Lower lobe of right lung (tissue), 2 donors: Measurements from ENCODE around the gene DRC1. TPM values are rescaled to one million over a fixed set of nuclear protein-coding genes. Genes with fewer than 3 reads are reported as not detected.
A peak's percentile ranks its signal among the peaks of the same experiment; 100 is the strongest.

Source experiments
- ATAC-seq, 2 donors: fragments of 200-7000 bp; cut with Tn5 transposase; one replicate each; pipeline ENCODE4 v1.9.1; 2020 to 2022; ENCODE audit warnings: mild to moderate bottlenecking in 2 of 2, moderate library complexity in 2 of 2
- DNase-seq: peaks from one replicate; pipeline ENCODE4 v3.0.0-alpha.2; 2020
- H3K27ac ChIP-seq: fragments of 200-600 bp; one replicate; pipeline ENCODE4 v1.8.0; 2022
- H3K27me3 ChIP-seq: fragments of 200-600 bp; one replicate; pipeline ENCODE4 v1.8.0; 2022; ENCODE audit warnings: low read depth
- H3K36me3 ChIP-seq: fragments of 200-600 bp; one replicate; pipeline ENCODE4 v1.8.0; 2022; ENCODE audit warnings: mild to moderate bottlenecking
- H3K4me1 ChIP-seq: fragments of 200-600 bp; one replicate; pipeline ENCODE4 v1.8.0; 2022
- H3K4me3 ChIP-seq: fragments of 200-600 bp; one replicate; pipeline ENCODE4 v1.8.0; 2022; ENCODE audit warnings: mild to moderate bottlenecking
- H3K9me3 ChIP-seq: fragments of 200-600 bp; one replicate; pipeline ENCODE4 v1.8.0; 2022
- CTCF ChIP-seq: fragments of 200-600 bp; IDR thresholded peaks from one replicate; pipeline ENCODE4 v1.8.0; 2022; ENCODE audit warnings: antibody characterized with exemption, mild to moderate bottlenecking
- intact Hi-C: fragments of 100-400 bp; cut with DNase I; formaldehyde crosslinking; loops from one replicate; pipeline ENCODE4 v1.11.0; 2022
- total RNA-seq: library from RNA; stranded (reverse); fragmentation: NEBNext Ultra II Directional; extraction: Animal tissue kit (Norgen Biotek cat#: 25700); gene quantifications from one replicate; pipeline ENCODE4 v1.2.1, GENCODE V29; 2021
- donor health status: DM: no; HTN: yes; CAD: no; lungs with severe emphysema.

The DRC1 gene
- total RNA-seq, 1 donor from 2014 or later = 6.8 TPM

- DNase-seq (peak; percentile 62), ATAC-seq (peak; percentile 38 to 50)
- no peak overlapping the region for H3K27ac ChIP-seq
Measured at GRCh38 chr2:26455670-26456439, 54.1 kb downstream of the DRC1 start.

GRCh38 chr2:26456440-26457250 lies 54.9 kb downstream of the DRC1 start:
- Histone ChIP-seq H3K27ac (no peak overlapping the region), H3K27me3 (no peaks in the 10 kb centered on the region), H3K9me3 (no peaks in the 10 kb centered on the region), H3K4me3 (no peak overlapping the region), H3K4me1 (no peaks in the 10 kb centered on the region), H3K36me3 (no peaks in the 10 kb centered on the region)
- DNase-seq = peak; percentile 40
- no peak for TF ChIP-seq CTCF
- ATAC-seq = no peak
- intact Hi-C loops = no loop called here

More at GRCh38 chr2:26455670-26456439, 54.1 kb downstream of the DRC1 start:
- Histone ChIP-seq H3K9me3 (no peaks in the 10 kb centered on the region), H3K4me1 (no peaks in the 10 kb centered on the region), H3K27me3 (no peaks in the 10 kb centered on the region), H3K36me3 (no peaks in the 10 kb centered on the region), H3K4me3 (no peak overlapping the region)
- TF ChIP-seq CTCF = no peak
- intact Hi-C loops = no loop called here

- DNase-seq (no peak), ATAC-seq (no peak)
- no peaks in the 10 kb centered on the region for H3K4me1 ChIP-seq
- no peak for TF ChIP-seq CTCF
- intact Hi-C loops = no loop called here
- no peaks in the 10 kb centered on the region for H3K27me3 ChIP-seq
- no peaks in the 10 kb centered on the region for H3K36me3 ChIP-seq
- H3K4me3 ChIP-seq = no peak overlapping the region
- no peak overlapping the region for H3K27ac ChIP-seq
- no peaks in the 10 kb centered on the region for H3K9me3 ChIP-seq
Measured at GRCh38 chr2:26457251-26457666, 55.5 kb downstream of the DRC1 start.

GRCh38 chr2:26457695-26458364 lies 56.1 kb downstream of the DRC1 start:
- Histone ChIP-seq H3K27ac (no peak overlapping the region), H3K4me3 (no peak overlapping the region), H3K36me3 (no peaks in the 10 kb centered on the region), H3K27me3 (no peaks in the 10 kb centered on the region), H3K9me3 (no peaks in the 10 kb centered on the region), H3K4me1 (no peaks in the 10 kb centered on the region)
- TF ChIP-seq CTCF = no peak
- intact Hi-C loops = no loop called here
- ATAC-seq = no peak
- DNase-seq = peak; percentile 38

GRCh38 chr2:26458365-26459042 lies 56.8 kb downstream of the DRC1 start:
- H3K27ac ChIP-seq = no peak overlapping the region
- H3K27me3 ChIP-seq = no peaks in the 10 kb centered on the region
- H3K9me3 ChIP-seq = no peaks in the 10 kb centered on the region
- H3K36me3 ChIP-seq = no peaks in the 10 kb centered on the region
- intact Hi-C loops = no loop called here
- ATAC-seq (no peak), DNase-seq (no peak)
- no peak for TF ChIP-seq CTCF
- H3K4me1 ChIP-seq = no peaks in the 10 kb centered on the region
- H3K4me3 ChIP-seq = no peak overlapping the region
